DMS53 treated with DMSO at 0.1 percent for 48 hours (cell line): ENCODE data around the gene PSME2.

Source experiments
- DNase-seq: peaks from one replicate; lab custom pipeline; 2025; ENCODE audit not compliant: unreplicated experiment; lab: John Stamatoyannopoulos, UW

PSME2 gene

GRCh38 chr14:24136684-24137528, 9.5 kb downstream of the PSME2 start:
- no peak for DNase-seq

GRCh38 chr14:24135834-24136683, 10.4 kb downstream of the PSME2 start, which contains the start of gene PSME1:
Gene PSME1, plus strand, starts transcription at chr14:24136194. Its CDS starts 69 bp downstream, at chr14:24136263.
- peak; percentile 57 for DNase-seq

DNA sequence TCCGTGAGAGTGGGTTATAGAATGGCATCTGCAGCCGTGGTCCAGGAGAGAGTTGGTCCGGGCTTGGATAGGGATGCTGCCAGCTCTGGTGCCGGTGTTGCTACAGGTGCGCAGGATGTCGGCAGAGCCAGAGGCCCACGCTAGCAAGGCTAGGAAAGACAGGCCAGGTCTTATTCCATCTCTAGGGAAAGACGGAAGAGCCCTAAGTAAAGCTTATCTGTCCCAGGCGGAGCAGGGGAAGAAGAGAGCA, 10.9 kb downstream of the PSME2 start:
- DNase-seq = peak; percentile 57

- no peak for DNase-seq
These were observed 12.7 kb downstream of the PSME2 start for GRCh38 chr14:24133735-24134134.

DNA sequence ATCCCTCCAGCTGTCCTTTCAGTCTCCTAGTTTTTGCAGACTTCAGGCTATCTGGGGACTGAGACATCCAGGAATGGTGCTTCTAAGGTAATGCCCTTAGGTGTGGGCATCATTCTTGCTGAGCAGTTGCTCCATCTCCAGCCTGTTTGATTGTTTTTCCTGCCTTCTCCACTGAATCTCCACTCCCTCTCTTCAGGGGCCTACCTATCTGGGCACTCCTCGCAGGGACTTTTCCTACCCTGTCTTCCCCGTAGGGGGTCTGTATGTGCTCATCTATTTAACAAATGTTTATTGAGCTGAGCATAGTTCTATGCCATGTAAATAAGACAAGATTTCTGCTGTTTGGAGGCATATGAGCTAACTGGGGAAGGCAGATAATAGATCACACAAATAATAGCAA, 13.4 kb downstream of the PSME2 start:
- no peak for DNase-seq

DNA sequence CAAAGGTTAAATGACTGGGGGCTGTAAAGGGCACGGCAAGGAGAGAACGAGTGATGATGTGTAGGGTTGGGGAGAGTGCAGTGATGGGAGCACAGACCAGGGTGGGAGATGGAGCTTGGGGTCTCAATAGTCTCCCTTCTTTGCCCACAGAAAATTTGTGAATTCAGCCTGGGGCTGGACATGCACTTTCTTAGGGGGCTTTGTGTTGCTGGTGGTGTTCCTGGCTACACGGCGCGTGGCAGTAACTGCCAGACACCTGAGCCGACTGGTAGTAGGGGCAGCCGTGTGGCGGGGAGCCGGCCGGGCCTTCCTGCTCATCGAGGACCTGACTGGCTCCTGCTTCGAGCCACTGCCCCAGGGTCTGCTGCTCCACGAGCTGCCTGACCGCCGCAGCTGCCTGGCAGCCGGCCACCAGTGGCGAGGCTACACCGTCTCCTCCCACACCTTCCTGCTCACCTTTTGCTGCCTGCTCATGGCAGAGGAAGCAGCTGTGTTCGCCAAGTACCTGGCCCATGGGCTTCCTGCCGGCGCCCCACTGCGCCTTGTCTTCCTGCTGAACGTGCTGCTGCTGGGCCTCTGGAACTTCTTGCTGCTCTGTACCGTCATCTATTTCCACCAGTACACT, 14.2 kb downstream of the PSME2 start:
- DNase-seq = peak; percentile 36

DNA sequence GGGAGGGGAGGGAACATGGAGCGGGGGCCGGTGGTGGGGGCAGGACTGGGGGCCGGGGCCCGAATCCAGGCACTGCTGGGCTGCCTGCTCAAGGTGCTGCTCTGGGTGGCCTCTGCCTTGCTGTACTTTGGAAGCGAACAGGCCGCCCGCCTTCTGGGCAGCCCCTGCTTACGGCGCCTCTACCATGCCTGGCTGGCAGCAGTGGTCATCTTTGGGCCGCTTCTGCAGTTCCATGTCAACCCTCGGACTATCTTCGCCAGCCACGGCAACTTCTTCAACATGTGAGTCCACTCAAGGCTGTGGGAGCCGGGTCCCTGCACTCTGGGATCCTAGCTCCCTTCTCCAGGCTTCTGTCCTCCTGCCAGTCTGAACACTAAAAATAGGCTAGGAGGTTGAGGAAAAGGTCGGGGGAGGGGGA, 14.9 kb downstream of the PSME2 start:
- no peak for DNase-seq

- no peak for DNase-seq
These were observed 15.5 kb downstream of the PSME2 start for GRCh38 chr14:24130717-24131548.

DNA sequence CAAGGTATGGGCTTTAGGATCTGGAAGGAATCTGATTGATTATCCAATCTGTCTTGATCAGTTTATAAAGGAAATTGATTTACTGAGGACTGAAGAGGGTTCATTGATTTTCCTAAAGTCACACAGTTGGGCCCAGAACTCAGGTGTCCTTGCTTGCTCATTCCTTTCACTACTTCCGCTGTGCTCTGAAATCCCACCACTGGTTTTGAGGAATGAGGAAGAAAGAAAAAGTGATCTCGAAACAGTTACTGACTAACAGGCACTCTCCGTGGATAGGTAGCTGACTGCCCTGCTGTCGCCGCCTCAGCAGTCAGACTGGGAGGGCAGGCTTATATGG, 16.1 kb downstream of the PSME2 start, which contains the start of gene FITM1:
Gene FITM1, plus strand, starts transcription at position 280 of the 337 bp plus-strand sequence. CDS start 905 bp downstream, outside the sequence.
- no peak for DNase-seq

DNA sequence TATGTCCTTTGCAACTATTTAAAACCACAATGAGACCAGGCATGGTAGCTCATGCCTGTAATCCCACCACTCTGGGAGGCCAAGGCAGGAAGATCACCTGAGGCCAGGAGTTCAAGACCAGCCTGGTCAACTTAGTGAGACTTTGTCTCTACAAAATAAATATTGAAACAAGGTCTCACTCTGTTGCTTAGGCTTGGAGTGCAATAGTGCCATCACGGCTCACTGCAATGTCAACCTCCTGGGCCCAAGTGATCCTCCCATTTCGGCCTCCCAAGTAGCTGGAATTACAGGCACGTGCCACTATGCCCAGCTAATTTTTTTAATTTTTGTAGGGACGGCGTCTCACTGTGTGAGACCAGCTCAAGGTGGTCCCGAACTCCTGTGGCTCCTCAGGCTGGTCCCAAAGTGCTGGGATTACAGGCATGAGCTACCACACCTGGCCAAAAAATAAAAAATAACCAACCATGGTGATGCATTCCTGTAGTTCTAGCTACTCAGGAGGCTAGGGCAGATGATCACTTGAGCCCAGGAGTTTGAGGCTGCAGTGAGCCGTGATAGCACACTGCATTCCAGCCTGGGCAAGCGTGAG, 16.9 kb downstream of the PSME2 start:
- no peak for DNase-seq

DNA sequence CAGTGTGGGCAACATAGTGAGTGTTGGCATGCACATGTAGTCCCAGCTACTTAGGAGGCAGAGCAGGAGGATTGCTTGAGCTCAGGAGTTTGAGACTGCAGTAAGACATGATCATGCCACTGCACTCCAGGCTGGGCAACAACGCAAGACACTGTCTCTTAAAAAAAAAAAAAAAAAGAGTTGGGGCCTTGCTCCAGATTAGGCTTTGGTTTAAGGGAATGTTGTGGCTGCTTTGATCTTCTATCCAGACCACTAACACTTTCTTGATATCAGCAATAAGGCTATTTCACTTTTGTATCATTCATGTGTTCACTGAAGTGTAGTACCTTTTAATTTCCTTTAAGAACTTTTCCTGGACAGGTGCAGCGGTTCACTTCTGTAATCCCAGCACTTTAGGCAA, 18.7 kb downstream of the PSME2 start:
- no peak for DNase-seq

DNA sequence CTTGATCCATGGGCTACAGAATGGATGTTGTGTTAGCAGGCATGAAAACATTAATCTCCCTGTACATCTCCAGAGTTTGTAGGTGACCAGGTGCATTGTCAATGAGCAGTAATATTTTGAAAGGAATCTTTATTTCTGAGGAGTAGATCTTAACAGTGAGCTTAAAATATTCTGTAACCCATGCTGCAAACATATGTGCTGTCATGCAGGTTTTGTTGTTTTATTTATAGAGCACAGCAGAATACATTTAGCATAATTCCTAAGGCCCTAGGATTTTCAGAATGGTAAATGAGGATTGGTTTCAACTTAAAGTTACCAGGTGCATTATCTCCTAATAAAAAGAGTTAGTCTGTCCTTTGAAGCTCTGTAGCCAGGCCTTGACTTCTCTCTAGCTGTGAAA, 19.5 kb downstream of the PSME2 start:
- DNase-seq = no peak

DNA sequence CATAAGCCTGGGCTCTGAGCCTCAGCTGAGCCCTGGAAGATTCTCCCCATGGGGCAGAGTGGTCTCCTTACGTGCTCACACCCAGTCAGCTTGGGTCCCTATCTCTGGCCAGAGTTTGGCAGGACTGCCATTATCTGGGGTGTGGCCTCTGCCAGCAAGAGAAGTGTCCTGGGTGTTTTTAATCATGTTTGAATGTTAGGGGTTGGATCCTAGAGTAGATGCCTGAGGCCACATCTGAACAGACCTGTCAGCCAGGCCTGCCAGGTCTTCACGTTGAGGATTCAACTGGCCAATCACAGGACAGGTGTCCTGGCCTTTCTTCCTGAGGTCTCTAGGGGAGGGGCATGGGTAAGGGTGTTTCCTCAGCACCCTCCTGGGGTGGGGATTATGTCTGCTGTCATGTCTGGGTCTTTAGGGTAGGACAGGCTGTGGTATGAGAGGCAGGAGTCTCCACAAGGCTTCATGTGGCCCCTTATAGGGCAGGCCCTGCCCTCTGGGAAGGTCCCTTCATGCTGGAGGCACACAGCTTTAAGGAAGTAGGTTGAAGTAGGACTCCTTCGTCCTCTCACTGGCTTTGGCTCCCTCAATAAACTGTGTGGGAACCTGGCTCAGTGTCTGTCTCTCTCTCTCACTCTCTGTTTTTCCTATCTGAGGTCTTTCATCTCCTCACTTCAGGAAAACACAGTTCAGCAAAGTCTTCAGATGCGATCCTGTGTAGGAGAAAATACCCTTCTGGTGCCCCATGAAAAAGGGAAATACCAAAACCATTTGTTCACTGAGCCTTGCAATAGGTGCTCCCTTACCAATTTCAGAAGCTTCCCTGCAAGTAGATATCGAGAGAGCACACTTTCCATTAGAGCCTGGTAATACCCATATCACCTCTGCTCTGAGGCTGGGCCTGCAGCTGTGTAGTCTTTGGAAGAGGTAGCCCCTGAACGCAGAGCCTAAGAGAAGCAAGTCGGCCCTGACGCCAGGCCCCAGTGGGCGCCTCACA, 22.7 kb downstream of the PSME2 start:
- DNase-seq = no peak

DNA sequence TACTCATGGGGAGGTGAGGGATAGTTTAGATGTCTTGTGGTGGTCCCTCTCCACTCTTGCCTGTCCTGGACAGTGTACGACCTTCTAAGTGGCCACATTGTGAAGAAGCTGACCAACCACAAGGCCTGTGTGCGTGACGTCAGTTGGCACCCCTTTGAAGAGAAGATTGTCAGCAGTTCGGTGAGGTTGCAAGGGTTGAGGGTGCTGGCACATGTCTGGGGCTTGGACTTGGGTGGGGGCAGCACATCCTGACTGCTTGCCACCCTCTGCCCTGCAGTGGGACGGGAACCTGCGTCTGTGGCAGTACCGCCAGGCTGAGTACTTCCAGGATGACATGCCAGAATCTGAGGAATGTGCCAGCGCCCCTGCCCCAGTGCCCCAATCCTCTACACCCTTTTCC, 23.5 kb downstream of the PSME2 start:
- DNase-seq = no peak

DNA sequence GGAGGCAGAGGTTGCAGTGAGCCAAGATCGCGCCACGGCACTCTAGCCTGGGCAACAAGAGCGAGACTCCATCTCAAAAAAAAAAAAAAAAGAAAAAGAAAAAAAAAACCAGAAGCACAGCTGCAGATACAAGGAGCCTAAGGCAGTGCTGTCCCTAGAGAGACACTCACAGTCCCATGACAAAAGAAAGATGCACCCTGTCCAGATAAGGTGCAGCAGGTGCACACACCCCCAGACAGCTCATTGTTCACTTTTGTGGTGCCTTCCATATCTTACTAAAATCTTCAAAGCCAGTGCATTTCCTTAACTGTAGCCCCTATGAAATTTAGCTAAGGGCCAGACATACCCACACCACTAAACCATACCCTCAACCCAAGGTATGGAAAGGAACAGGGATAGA, 24.0 kb downstream of the PSME2 start:
- no peak for DNase-seq

- DNase-seq = no peak
These were observed 25.2 kb downstream of the PSME2 start for GRCh38 chr14:24121210-24121609.

DNA sequence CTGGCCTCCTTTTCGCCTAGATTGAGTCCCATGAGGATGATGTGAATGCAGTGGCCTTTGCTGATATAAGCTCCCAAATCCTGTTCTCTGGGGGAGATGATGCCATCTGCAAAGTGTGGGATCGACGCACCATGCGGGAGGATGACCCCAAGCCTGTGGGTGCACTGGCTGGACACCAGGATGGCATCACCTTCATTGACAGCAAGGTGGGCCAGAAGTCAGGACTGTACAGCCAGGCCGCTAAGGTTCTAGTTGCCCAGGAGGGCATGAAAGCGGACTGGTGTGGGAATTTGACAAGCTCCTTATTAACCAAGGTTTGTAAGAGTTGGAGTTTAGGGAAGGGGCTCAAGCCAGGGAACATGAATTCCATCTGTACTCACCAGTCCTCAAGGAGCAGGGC, 26.7 kb downstream of the PSME2 start:
- DNase-seq = no peak

GRCh38 chr14:24117179-24117578, 29.2 kb downstream of the PSME2 start:
- DNase-seq = no peak

DNA sequence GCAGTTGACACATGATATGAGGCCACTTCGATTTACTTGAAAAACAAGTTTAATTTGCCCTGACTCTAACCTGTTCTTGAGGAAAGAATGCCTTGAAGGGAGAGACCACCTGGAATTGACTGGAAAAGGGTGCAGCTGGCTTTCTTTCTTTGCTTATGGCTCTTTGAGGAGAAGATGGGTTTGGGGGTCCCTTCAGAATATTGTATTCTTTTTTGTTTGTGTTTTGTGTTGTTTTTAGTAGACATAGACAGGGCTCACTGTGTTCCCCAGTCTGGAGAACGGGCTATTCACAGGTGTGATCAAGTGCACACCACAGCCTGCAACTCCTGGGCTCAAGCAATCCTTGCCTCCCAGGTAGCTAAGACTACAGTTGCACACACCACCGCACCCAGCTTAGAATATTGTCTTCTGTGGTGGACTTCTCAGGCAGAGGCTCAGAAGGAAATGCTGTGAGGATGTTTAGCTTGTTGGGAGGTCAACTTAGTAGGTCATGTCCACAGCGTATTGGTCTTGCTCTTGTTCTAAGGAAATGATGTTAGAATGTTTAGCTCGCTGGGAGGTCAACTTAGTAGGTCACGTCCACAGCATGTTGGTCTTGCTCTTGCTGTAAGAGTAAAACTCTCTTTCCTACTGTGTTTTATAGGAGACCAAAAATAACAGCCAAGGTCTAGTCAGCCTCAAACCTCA, 30.1 kb downstream of the PSME2 start:
- no peak for DNase-seq
